HG02571 (cell line): ENCODE measurements around the gene SRSF11.

Experiments used
- ATAC-seq: cut with Tn5 transposase; IDR thresholded peaks from one replicate; pipeline ENCODE4 v1.9.1; 2021; ENCODE audit warnings: mild to moderate bottlenecking, moderate library complexity; ENCODE audit not compliant: unreplicated experiment

SRSF11 gene

GRCh38 chr1:70299472-70299871 is 78.3 kb downstream of the SRSF11 start:
- no peak for ATAC-seq
